ENCODE measurements around the gene GPR82. TPM values are rescaled to one million over a fixed set of nuclear protein-coding genes. Genes with fewer than 3 reads are reported as not detected.

Gene GPR82
- total RNA-seq, 1 donor from 2014 or later: 3.4 TPM

GRCh38 chrX:41703574-41704029 is 20.4 kb upstream of the GPR82 start:
- ATAC-seq: no peak
- DNase-seq: no peak
- no peak for TF ChIP-seq CTCF (IDR thresholded peaks at IDR 0.05)
- intact Hi-C loops (cut with DNase I): no loop called here
- H3K36me3 ChIP-seq: no peaks in the 10 kb centered on the region
- H3K9me3 ChIP-seq: no peaks in the 10 kb centered on the region
- no peaks in the 10 kb centered on the region for H3K27me3 ChIP-seq
- no peak overlapping the region for H3K4me3 ChIP-seq
- no peak overlapping the region for H3K27ac ChIP-seq
- H3K4me1 ChIP-seq: no peaks in the 10 kb centered on the region

GRCh38 chrX:41705042-41705441 is 18.9 kb upstream of the GPR82 start:
- ATAC-seq (no peak), DNase-seq (no peak)
- Histone ChIP-seq H3K9me3 (no peaks in the 10 kb centered on the region), H3K4me1 (no peaks in the 10 kb centered on the region), H3K36me3 (no peaks in the 10 kb centered on the region), H3K27me3 (no peaks in the 10 kb centered on the region), H3K27ac (peak overlapping the region; percentile 47), H3K4me3 (no peak overlapping the region)
- intact Hi-C loops (cut with DNase I): no loop called here
- no peak for TF ChIP-seq CTCF (IDR thresholded peaks at IDR 0.05)

- DNase-seq (no peak), ATAC-seq (peak; percentile 81)
- no peaks in the 10 kb centered on the region for H3K4me1 ChIP-seq
- intact Hi-C loops (cut with DNase I): no loop called here
- peak overlapping the region; percentile 47 for H3K27ac ChIP-seq
- no peak for TF ChIP-seq CTCF (IDR thresholded peaks at IDR 0.05)
- no peaks in the 10 kb centered on the region for H3K36me3 ChIP-seq
- no peaks in the 10 kb centered on the region for H3K27me3 ChIP-seq
- H3K4me3 ChIP-seq: no peak overlapping the region
- H3K9me3 ChIP-seq: no peaks in the 10 kb centered on the region
Measured at GRCh38 chrX:41705680-41706374, 18.2 kb upstream of the GPR82 start.

- TF ChIP-seq CTCF (IDR thresholded peaks at IDR 0.05): no peak
- no peak for DNase-seq
- no peaks in the 10 kb centered on the region for H3K9me3 ChIP-seq
- no peak for ATAC-seq
- no peaks in the 10 kb centered on the region for H3K27me3 ChIP-seq
- intact Hi-C loops (cut with DNase I): no loop called here
- no peaks in the 10 kb centered on the region for H3K36me3 ChIP-seq
- H3K27ac ChIP-seq: no peak overlapping the region
- no peak overlapping the region for H3K4me3 ChIP-seq
- H3K4me1 ChIP-seq: no peaks in the 10 kb centered on the region
Measured at GRCh38 chrX:41707218-41707617, 16.8 kb upstream of the GPR82 start.

- DNase-seq: no peak
- Histone ChIP-seq H3K36me3 (no peaks in the 10 kb centered on the region), H3K4me1 (no peaks in the 10 kb centered on the region), H3K4me3 (no peak overlapping the region), H3K27me3 (no peaks in the 10 kb centered on the region), H3K9me3 (no peaks in the 10 kb centered on the region), H3K27ac (no peak overlapping the region)
- TF ChIP-seq CTCF (IDR thresholded peaks at IDR 0.05): no peak
- intact Hi-C loops (cut with DNase I): no loop called here
- ATAC-seq: no peak
Measured at GRCh38 chrX:41708486-41708885, 15.5 kb upstream of the GPR82 start.

Data from upper lobe of right lung (tissue), 1 donor.